PC-9 (cell line): Measurements from ENCODE around the gene TNRC6C.

ENCODE experiments used
- CTCF ChIP-seq: fragments of 200-600 bp; sonication (generic); conservative IDR thresholded peaks from 2 replicates; pipeline ENCODE4 v1.6.1; 2017; ENCODE audit warnings: mixed run types, antibody characterized with exemption, mild to moderate bottlenecking, moderate library complexity
- EZH2 ChIP-seq: fragments of 200-600 bp; sonication (generic); IDR thresholded peaks from 2 replicates; pipeline ENCODE4 v1.8.0; 2017; ENCODE audit warnings: antibody characterized with exemption, low read depth

DNA sequence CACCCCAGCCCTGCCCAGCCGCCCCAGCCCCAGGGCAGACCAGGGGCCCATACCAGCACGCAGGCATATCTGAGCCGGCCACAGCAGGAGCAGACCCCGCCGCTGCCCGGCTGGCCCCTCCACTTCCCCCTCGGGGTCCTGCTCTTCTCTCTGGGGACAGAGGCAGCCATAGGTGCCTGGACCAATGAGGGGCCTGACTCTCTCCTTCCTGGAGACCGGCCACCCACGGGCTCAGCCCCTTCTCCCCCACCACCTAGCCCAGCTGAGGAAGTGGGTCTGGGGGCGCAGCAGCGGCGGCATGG lies 166.3 kb downstream of the TNRC6C start:
- TF ChIP-seq EZH2 (no peak), CTCF (no peak)
